GM18505 (cell line): ENCODE measurements around the gene NANOS1.
"Not testable (repeated sequence)": the region's sequence is repeated elsewhere in the genome, so short reads cannot be mapped to it uniquely, and the experiment has no call there.

Source experiments
- ATAC-seq: cut with Tn5 transposase; IDR thresholded peaks from one replicate; pipeline ENCODE4 v1.9.1; 2021; ENCODE audit not compliant: unreplicated experiment
- POLR2A ChIP-seq: IDR thresholded peaks from 4 replicates; pipeline ENCODE4 v1.6.1; 2011; ENCODE audit warnings: borderline replicate concordance; ENCODE audit not compliant: insufficient read depth, insufficient read length; ENCODE audit errors: extremely low read depth

NANOS1 gene

DNA sequence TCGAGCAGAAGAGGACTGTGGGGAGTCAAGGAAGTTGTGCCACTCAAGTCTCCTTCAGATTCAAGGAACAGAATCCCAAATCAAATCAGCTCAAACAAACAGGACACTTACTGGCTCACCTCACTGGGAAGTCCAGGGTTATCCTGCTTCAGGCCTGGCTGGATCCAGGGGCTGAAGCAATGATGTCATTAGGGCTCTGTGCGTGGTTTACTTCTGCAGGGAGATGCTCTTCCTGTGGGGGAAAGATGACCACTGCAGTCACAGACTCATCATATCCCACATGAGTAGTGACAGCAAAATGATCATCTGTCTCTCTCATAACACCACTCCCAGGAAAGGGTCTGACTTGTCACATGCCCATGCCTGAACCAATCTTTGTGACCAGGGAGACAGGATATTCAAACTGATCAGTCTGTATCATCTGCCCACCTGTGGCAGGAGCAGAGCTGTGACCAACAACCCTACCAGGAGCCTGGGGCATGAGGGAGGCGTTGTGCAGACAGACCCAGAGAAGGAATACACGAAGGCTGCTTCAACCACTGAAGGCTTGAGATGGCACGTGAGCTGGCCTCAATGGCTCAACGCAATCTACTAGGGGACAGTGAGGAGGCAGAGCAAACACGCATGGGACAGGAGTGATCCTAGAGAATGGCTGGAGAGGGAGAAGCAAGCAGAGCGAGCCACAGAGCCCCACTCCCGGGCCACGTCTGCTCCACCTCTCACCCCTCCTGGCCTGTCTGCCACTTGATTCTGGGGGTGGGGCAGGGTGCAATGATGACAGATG is 27.6 kb upstream of the NANOS1 start:
- no peak for ATAC-seq

DNA sequence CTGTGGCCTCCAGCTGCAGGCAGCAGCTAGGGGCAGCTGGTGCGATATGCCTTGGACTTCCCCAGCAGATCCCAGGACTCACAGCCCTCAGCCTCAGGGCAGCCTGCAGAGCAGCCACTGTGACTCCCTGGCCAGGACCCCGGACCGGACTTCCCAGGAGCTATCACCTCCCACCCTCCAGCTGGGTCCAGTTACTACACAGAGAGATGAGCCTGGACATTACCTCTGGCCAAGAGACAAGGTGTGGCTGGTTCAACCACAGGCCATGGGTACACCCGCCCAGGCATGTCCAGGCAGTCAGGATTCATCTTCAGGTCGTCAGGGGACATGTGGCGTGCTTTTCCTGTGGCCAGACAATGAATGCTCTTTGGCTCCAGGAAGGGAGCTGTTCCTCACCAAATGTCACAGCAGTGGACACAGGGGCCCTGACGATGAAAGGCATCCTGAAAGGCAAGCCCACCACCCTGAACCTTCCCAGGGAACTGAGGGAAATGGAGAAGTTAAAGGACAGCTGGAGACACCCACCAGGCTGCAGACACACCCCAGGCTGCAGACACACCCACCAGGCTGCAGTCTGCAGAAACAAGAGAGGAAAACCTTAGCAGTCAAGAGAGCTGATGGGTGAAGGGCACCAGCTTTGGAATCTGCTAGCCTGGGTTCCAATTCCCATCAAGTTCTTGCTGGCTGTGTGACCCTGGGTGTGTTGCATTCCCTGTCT is 25.8 kb upstream of the NANOS1 start:
- ATAC-seq, result no peak
- no peak for TF ChIP-seq POLR2A

More for the DNA sequence above, 27.6 kb upstream of the NANOS1 start:
- TF ChIP-seq POLR2A, result no peak

GRCh38 chr10:119005362-119006043 is 24.0 kb upstream of the NANOS1 start:
- TF ChIP-seq POLR2A, result no peak
- ATAC-seq, result no peak

DNA sequence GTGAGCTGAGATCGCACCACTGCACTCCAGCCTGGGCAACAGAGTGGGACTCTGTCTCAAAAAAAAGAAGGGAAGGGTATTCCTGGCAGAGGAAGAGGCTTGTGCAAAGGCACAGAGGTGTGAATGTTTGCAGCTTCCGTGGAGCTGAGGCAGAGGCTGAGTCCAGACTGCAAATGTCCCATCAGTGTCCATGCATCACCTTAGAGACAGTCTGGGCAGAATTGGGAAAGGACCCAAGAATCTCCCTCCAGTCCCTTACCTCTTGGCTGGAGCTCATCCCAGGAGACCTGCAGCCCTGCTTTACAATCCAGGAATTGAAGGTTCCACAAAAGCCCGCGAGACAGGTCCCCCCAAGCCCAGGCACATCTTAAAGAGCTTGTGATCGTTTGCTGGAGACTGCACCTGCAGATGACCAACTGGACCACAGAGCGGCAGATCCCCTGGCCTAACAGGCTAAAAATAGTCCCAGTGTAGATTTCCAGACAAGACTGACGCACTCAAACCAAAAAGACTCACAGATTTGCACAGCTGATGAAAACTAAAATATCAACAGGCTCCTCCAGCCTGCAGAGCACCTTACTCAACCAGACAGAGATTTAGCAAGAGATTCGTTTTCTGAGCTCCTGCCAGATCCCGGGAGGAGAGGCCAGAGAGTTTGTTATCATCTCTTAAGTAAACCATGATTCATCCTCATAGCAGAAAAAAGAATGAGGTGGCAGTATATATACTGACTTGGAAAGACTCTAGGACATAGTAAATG is 22.9 kb upstream of the NANOS1 start:
- ATAC-seq, result no peak
- no peak for TF ChIP-seq POLR2A

DNA sequence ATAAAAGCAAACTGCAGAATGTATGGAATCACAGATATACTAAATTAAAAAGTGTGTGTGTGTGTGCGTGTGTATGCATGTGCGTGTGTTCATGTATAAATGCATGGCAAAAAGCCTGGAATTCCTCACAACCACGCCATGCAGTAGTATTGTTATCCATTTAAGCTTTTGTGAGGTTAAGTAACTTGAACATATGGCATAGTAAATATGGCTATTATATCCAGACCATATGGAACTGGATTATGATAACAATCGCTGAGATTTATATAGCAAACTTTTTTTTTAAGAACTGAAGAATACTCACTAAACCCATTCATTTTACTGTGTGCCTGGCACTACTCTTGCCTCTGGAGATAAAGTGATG is 22.3 kb upstream of the NANOS1 start:
- no peak for TF ChIP-seq POLR2A
- ATAC-seq, result no peak

DNA sequence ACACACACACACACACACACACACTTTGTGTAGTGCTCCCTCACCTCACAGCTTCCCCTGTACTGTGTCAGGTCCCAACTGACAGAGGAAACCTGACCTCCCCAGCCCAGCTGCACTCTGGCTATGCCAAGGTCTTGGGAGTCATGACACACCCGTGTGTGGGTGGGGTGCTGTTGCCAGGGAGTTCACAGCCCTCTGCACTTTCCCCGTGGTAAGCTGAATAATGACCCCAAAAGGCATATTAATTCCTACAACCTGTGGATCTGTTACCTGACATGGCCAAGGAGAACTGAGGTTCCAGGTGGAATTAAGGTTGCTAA is 8.9 kb upstream of the NANOS1 start:
- no peak for ATAC-seq
- no peak for TF ChIP-seq POLR2A

DNA sequence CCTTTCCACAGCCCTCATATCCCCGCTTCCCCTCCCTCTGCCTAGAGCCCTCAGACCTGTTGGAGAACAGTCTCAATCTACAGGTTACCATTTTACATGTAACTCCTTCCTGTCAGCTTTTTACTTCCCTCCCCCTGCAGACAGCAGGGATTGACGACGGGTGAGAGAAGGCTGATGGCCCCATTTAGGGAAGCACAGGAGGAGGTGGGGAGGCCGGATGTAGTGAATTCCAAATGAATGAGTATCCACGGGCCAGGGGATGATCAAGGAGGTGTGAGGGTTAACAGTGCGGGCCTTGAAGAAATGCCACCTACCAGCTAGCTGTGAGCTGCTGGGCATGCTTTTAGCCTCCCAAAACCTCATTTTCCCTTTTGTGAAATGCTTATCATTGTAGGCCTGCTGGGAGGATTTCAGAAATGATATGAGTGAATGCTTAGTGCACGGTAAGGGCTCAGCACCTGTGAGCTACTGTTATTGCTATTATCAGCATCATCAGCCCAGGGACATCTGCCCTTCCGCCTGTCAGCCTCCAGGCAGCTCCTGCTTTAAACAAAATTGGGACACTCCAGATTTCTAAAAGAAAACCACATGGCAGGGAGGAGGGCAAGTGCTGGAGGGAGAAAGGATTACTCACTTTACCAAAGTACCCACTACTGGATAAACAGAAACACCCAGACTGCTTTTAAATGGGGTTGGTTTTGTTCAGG is 6.5 kb upstream of the NANOS1 start:
- TF ChIP-seq POLR2A, result no peak
- ATAC-seq, result no peak

- no peak for ATAC-seq
- no peak for TF ChIP-seq POLR2A
Observed at GRCh38 chr10:119023553-119023868, 6.0 kb upstream of the NANOS1 start.

DNA sequence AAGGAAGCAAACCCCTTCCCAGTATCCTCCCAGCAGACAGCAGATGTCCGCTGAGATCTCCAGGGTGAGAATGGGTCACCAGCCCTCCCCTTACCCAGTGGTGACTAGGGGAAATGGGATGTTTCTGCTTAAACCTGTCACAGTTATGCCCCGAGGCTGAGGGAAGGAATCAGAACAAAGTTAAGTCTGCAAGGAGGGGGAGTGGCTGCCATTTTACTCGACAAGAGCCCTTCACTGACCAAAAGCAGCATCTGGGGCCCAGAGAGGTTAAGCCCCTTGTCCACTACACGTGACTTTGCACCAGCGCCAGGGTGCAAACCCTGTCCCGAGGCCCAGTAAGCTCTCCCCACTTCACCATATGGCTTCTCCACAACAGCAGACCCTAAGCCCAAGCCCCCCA is 4.6 kb upstream of the NANOS1 start:
- ATAC-seq, result no peak
- no peak for TF ChIP-seq POLR2A

DNA sequence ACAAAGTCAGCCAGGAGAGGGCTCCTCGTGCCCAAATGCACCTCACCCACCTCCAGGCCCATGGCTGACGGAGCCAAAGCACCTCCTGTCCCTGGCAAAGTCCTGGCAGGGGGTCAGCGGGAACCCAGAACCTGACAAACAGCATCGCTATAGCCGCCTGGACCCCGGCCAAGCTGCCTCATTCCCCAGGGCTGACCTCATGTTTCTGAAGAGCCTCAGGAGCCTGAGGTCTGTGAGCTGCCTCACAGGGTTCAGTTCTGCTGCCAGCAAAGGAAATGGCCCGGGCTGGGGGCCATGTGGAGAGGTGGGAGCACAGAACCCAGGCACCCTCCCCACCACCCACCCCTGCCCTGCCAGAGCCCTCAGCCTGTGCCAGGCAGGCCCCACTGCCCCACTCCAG is 4.2 kb upstream of the NANOS1 start:
- no peak for ATAC-seq
- no peak for TF ChIP-seq POLR2A

- TF ChIP-seq POLR2A, result no peak
- ATAC-seq, result no peak
Observed at GRCh38 chr10:119025776-119026175, 3.7 kb upstream of the NANOS1 start.

- ATAC-seq, result no peak
- no peak for TF ChIP-seq POLR2A
Observed at GRCh38 chr10:119026301-119027110, 3.0 kb upstream of the NANOS1 start.

DNA sequence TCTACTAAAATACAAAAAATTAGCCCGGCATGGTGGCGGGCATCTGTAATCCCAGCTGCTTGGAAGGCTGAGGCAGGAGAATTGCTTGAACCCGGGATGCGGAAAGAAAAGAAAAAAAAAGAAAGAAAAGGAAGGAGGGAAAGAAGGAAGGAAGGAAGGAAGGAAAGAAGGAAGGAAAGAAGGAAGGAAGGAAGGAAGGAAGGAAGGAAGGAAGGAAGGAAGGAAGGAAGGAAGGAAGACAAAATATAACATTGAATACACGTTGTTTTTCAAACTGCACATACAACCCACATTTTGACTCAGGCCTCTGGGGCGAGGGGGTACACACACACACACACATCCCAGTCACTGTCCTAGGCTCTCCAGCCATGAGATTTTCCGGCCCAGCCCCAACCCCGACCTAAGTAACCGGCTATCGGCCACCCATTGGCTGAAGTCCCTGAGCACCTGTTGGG is 1.0 kb upstream of the NANOS1 start:
- not testable (repeated sequence) for ATAC-seq
